HG03095 (cell line): ENCODE measurements around the gene LRRC9.
"Not testable (repeated sequence)": the region's sequence is repeated elsewhere in the genome, so short reads cannot be mapped to it uniquely, and the experiment has no call there.

Experiments used
- ATAC-seq: cut with Tn5 transposase; IDR thresholded peaks from one replicate; pipeline ENCODE4 v1.9.1; 2021; ENCODE audit warnings: moderate library complexity; ENCODE audit not compliant: unreplicated experiment

Gene LRRC9

GRCh38 chr14:60058087-60058486, 138.1 kb downstream of the LRRC9 start:
- no peak for ATAC-seq

GRCh38 chr14:60061371-60061770, 141.4 kb downstream of the LRRC9 start:
- ATAC-seq, result no peak

- no peak for ATAC-seq
Observed at GRCh38 chr14:60064491-60065072, 144.6 kb downstream of the LRRC9 start.

- no peak for ATAC-seq
Observed at GRCh38 chr14:60067882-60068281, 147.9 kb downstream of the LRRC9 start.

GRCh38 chr14:60079723-60080122, 159.8 kb downstream of the LRRC9 start:
- no peak for ATAC-seq

GRCh38 chr14:60085085-60085484, 165.1 kb downstream of the LRRC9 start:
- no peak for ATAC-seq

GRCh38 chr14:60085693-60086092, 165.7 kb downstream of the LRRC9 start:
- no peak for ATAC-seq

GRCh38 chr14:60087668-60088067, 167.7 kb downstream of the LRRC9 start:
- no peak for ATAC-seq

- no peak for ATAC-seq
Observed at GRCh38 chr14:60089221-60089620, 169.3 kb downstream of the LRRC9 start.

GRCh38 chr14:60090864-60091519, 171.0 kb downstream of the LRRC9 start:
- no peak for ATAC-seq

GRCh38 chr14:60091550-60092525, 171.9 kb downstream of the LRRC9 start, which contains the start of gene PCNX4:
TSS of gene PCNX4 (plus strand) at chr14:60091923. CDS start at chr14:60107639, 15,716 bp downstream.
- ATAC-seq, result peak; percentile 96

- ATAC-seq, result no peak
Observed at GRCh38 chr14:60092526-60092920, 172.6 kb downstream of the LRRC9 start.

GRCh38 chr14:60093080-60093479, 173.1 kb downstream of the LRRC9 start:
- no peak for ATAC-seq

GRCh38 chr14:60093606-60094005, 173.7 kb downstream of the LRRC9 start:
- no peak for ATAC-seq

- no peak for ATAC-seq
Observed at GRCh38 chr14:60094306-60094897, 174.5 kb downstream of the LRRC9 start.

- no peak for ATAC-seq
Observed at GRCh38 chr14:60095231-60095630, 175.3 kb downstream of the LRRC9 start.

- no peak for ATAC-seq
Observed at GRCh38 chr14:60095781-60096450, 176.0 kb downstream of the LRRC9 start.

- ATAC-seq, result no peak
Observed at GRCh38 chr14:60097974-60098373, 178.0 kb downstream of the LRRC9 start.

- ATAC-seq, result not testable (repeated sequence)
Observed at GRCh38 chr14:60099855-60100254, 179.9 kb downstream of the LRRC9 start.

- no peak for ATAC-seq
Observed at GRCh38 chr14:60101786-60102185, 181.8 kb downstream of the LRRC9 start.

GRCh38 chr14:60102389-60102788, 182.4 kb downstream of the LRRC9 start:
- ATAC-seq, result no peak
